22Rv1 (cell line): ENCODE measurements around the gene LRRC26.

Experiments used
- CTCF ChIP-seq: fragments of 450-650 bp; IDR thresholded peaks from 2 replicates; pipeline ENCODE4 v1.5.1; 2017; ENCODE audit warnings: mild to moderate bottlenecking
- ZFX ChIP-seq: fragments of 450-650 bp; IDR thresholded peaks from 2 replicates; pipeline ENCODE4 v1.6.1; 2017; ENCODE audit warnings: antibody characterized with exemption, borderline replicate concordance

GRCh38 chr9:137147793-137148160 lies 22.1 kb downstream of the LRRC26 start:
- TF ChIP-seq CTCF (no peak), ZFX (no peak)
